ENCODE measurements around the gene CALR3. TPM values are rescaled to one million over a fixed set of nuclear protein-coding genes. Genes with fewer than 3 reads are reported as not detected.

The CALR3 gene
- total and polyA plus RNA-seq, 2 of the 8 experiments (the other 6 are each of a cell fraction or from before 2014, with no cell fraction given), result 0.11 to 0.32 TPM

DNA sequence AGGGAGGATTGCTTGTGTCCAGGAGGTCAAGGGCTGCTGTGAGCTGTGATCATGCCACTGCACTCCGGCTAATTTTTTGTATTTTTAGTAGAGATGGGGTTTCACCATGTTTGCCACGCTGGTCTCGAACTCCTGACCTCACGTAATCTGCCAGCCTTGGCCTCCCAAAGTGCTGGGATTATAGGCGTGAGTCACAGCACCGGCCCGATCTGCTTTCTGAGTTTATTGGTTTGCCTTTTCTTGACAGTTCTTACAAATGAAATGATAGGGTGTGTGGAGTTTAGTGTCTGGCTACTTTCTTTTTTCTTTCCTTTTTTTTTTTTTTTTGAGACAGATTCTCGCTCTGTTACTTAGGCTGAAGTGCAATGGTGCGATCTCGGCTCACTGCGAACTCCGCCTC is 1.1 kb upstream of the CALR3 start (continued):
- TF ChIP-seq HDAC2 (IDR thresholded peaks at IDR 0.05; ENCODE audit: borderline replicate concordance in 1 of 2, low read depth in 2 of 2, low read length in 2 of 2) (no peak), TAF7 (optimal IDR thresholded peaks at IDR 0.05; ENCODE audit: borderline replicate concordance, low read depth, low read length) (no peak), SUZ12 (IDR thresholded peaks at IDR 0.05; ENCODE audit: low read length) (no peak), POLR2A (IDR thresholded peaks at IDR 0.05; ENCODE audit: control extremely low read depth in 1 of 2, low read depth in 2 of 2, low read length in 2 of 2) (no peak), TCF12 (IDR thresholded peaks at IDR 0.05; ENCODE audit: low read depth, low read length) (no peak), RNF2 (IDR thresholded peaks at IDR 0.05; ENCODE audit: borderline replicate concordance, low read depth, low read length, missing control alignments, poor library complexity, severe bottlenecking) (no peak)

Measured in H1 (cell line).